ENCODE results near the gene PTPRD.

The PTPRD gene

GRCh38 chr9:9621355-9621940, 991.4 kb downstream of the PTPRD start:
- TF ChIP-seq ZNF16 (tag by site-specific recombination; IDR thresholded peaks at IDR 0.05; ENCODE audit: low read depth) (no peak), SCRT1 (tag by site-specific recombination; IDR thresholded peaks at IDR 0.05; ENCODE audit: borderline replicate concordance) (no peak), SP2 (tag by site-specific recombination; IDR thresholded peaks at IDR 0.05) (no peak), ZNF654 (tag by site-specific recombination; IDR thresholded peaks at IDR 0.05; ENCODE audit: low read depth) (no peak), ZBTB11 (tag by site-specific recombination; conservative IDR thresholded peaks at IDR 0.05; ENCODE audit: low read depth) (no peak), WT1 (tag by site-specific recombination; IDR thresholded peaks at IDR 0.05) (no peak), ZNF239 (tag by site-specific recombination; IDR thresholded peaks at IDR 0.05) (no peak), ZNF391 (tag by site-specific recombination; IDR thresholded peaks at IDR 0.05; ENCODE audit: borderline replicate concordance, low read depth) (no peak), FEZF1 (tag by site-specific recombination; IDR thresholded peaks at IDR 0.05) (no peak), ATF2 (tag by site-specific recombination; IDR thresholded peaks at IDR 0.05; ENCODE audit: low read depth) (no peak), ZNF221 (tag by site-specific recombination; IDR thresholded peaks at IDR 0.05; ENCODE audit: borderline replicate concordance) (no peak), ZBTB49 (tag by site-specific recombination; IDR thresholded peaks at IDR 0.05; ENCODE audit: low read depth) (no peak), SALL2 (tag by site-specific recombination; IDR thresholded peaks at IDR 0.05; ENCODE audit: borderline replicate concordance) (no peak), ZNF785 (tag by site-specific recombination; IDR thresholded peaks at IDR 0.05) (no peak)
- H3K27ac ChIP-seq (ENCODE audit: extremely low read depth, low read depth, low read length): no peak overlapping the region
- no peak overlapping the region for H3K4me3 ChIP-seq (ENCODE audit: low read depth, low read length)
- no peaks in the 10 kb centered on the region for H3K36me3 ChIP-seq (ENCODE audit: control insufficient read depth in 2 of 2, insufficient read depth in 1 of 2, low read length in 2 of 2)
- ChIA-PET POLR2A (no interaction called here), CTCF (interaction anchor here (0.6 kb wide), 1 partner anchor 52 kb away, joined by 3 read pairs; no protein-coding TSS in a partner anchor)
- H3K9me3 ChIP-seq (ENCODE audit: control insufficient read depth, insufficient read depth, low read depth, low read length): no peaks in the 10 kb centered on the region
- no peaks in the 10 kb centered on the region for H3K4me1 ChIP-seq (ENCODE audit: control insufficient read depth, insufficient read depth, low read length)

GRCh38 chr9:9620736-9621135, 992.1 kb downstream of the PTPRD start:
- no peaks in the 10 kb centered on the region for H3K4me1 ChIP-seq (ENCODE audit: control insufficient read depth, insufficient read depth, low read length)
- ChIA-PET POLR2A (no interaction called here), CTCF (interaction anchor here (0.6 to 1.0 kb wide), 2 partner anchors 15 to 170 kb away, joined by 3 read pairs; no protein-coding TSS in a partner anchor)
- no peaks in the 10 kb centered on the region for H3K9me3 ChIP-seq (ENCODE audit: control insufficient read depth, insufficient read depth, low read depth, low read length)
- TF ChIP-seq ZBTB26 (tag by site-specific recombination; optimal IDR thresholded peaks at IDR 0.05): no peak
- no peak for TF ChIP-seq ZNF623 (tag by site-specific recombination; IDR thresholded peaks at IDR 0.05)
- no peak for TF ChIP-seq ZBTB10 (tag by site-specific recombination; IDR thresholded peaks at IDR 0.05)
- no peak overlapping the region for H3K27ac ChIP-seq (ENCODE audit: extremely low read depth, low read depth, low read length)
- no peaks in the 10 kb centered on the region for H3K36me3 ChIP-seq (ENCODE audit: control insufficient read depth in 2 of 2, insufficient read depth in 1 of 2, low read length in 2 of 2)
- no peak overlapping the region for H3K4me3 ChIP-seq (ENCODE audit: low read depth, low read length)
